ENCODE data around the gene SESTD1. TPM values are rescaled to one million over a fixed set of nuclear protein-coding genes. Genes with fewer than 3 reads are reported as not detected.

SESTD1 gene
- total and polyA plus RNA-seq, 2 of the 4 experiments (the other 2 are of a cell fraction) = 8.4 to 12.7 TPM

- H3K36me3 ChIP-seq (ENCODE audit: control insufficient read depth, insufficient read depth, low read length) = no peaks in the 10 kb centered on the region
- peaks cover 10% of the 10 kb centered on the region for H3K4me1 ChIP-seq (ENCODE audit: control insufficient read depth, insufficient read depth, low read length)
- H3K56ac ChIP-seq (ENCODE audit: extremely low read depth, insufficient read depth, low read length) = no peak overlapping the region
- no peak overlapping the region for H4K5ac ChIP-seq (ENCODE audit: low read depth, low read length)
- CTCF ChIA-PET = no interaction called here
- H3K4me3 ChIP-seq (ENCODE audit: insufficient read depth, low read depth, low read length) = no peak overlapping the region
- no TSS peak for BruUV-seq (replicated peaks)
- no peak overlapping the region for H3K27ac ChIP-seq (ENCODE audit: insufficient read depth, low read length)
- no peaks in the 10 kb centered on the region for H3K79me1 ChIP-seq (ENCODE audit: low read depth in 1 of 2, low read length in 2 of 2)
- in situ Hi-C loops (cut with MboI; ENCODE audit: low sequenced_read_pairs) (no loop called here), dilution Hi-C loops (cut with HindIII; ENCODE audit: low sequenced_read_pairs, unreplicated experiment) (no loop called here), intact Hi-C loops (cut with micrococcal nuclease) (no loop called here)
- H3K23ac ChIP-seq (ENCODE audit: low read depth, low read length) = no peak overlapping the region
- H3K9me3 ChIP-seq (ENCODE audit: control insufficient read depth, insufficient read depth, low read length) = no peaks in the 10 kb centered on the region
- H2BK120ac ChIP-seq (ENCODE audit: low read depth, low read length) = no peak overlapping the region
- no peak overlapping the region for H2BK15ac ChIP-seq (ENCODE audit: low read depth, low read length)
- H2BK20ac ChIP-seq (ENCODE audit: low read depth, low read length) = no peak overlapping the region
- no peak overlapping the region for H3K14ac ChIP-seq (replicated peaks; ENCODE audit: low read depth, low read length)
- peaks cover 7% of the 10 kb centered on the region; the same call in 1 of the 2 replicates for H3K9me1 ChIP-seq (ENCODE audit: insufficient read depth, low read length)
- H4K20me1 ChIP-seq (ENCODE audit: insufficient read depth, low read length) = no peaks in the 10 kb centered on the region
- no CpG with 5 or more reads among the region's 3 CpGs for WGBS, 2 experiments (ENCODE audit: extremely low coverage in 2 of 2, insufficient read length in 1 of 2)
- TF ChIP-seq POLR2A (IDR thresholded peaks at IDR 0.05; ENCODE audit: low read depth, low read length) = no peak
- TF ChIP-seq CTCF (conservative IDR thresholded peaks at IDR 0.05; ENCODE audit: low read depth, low read length) = no peak
- no peak for TF ChIP-seq MAFK (IDR thresholded peaks at IDR 0.05; ENCODE audit: low read depth, low read length)
- no peak for TF ChIP-seq BHLHE40 (IDR thresholded peaks at IDR 0.05; ENCODE audit: low read depth, low read length)
- TF ChIP-seq CHD1 (IDR thresholded peaks at IDR 0.05; ENCODE audit: low read depth, low read length) = no peak
- TF ChIP-seq MXI1 (IDR thresholded peaks at IDR 0.05; ENCODE audit: borderline replicate concordance, low read depth, low read length) = no peak
- no peak for TF ChIP-seq RCOR1 (IDR thresholded peaks at IDR 0.05; ENCODE audit: insufficient replicate concordance, low read length)
- no peak for TF ChIP-seq RAD21 (IDR thresholded peaks at IDR 0.05; ENCODE audit: low read length)
- TF ChIP-seq FOS (IDR thresholded peaks at IDR 0.05; ENCODE audit: low read depth, low read length) = no peak
- TF ChIP-seq SMC3 (IDR thresholded peaks at IDR 0.05; ENCODE audit: low read depth, low read length) = no peak
- no peak for TF ChIP-seq MAZ (IDR thresholded peaks at IDR 0.05; ENCODE audit: borderline replicate concordance, low read depth, low read length)
- TF ChIP-seq CEBPB (IDR thresholded peaks at IDR 0.05; ENCODE audit: low read depth, low read length) = no peak
- no peak for TF ChIP-seq ELK1 (IDR thresholded peaks at IDR 0.05; ENCODE audit: borderline replicate concordance, low read depth, low read length)
- H4K8ac ChIP-seq (ENCODE audit: low read depth in 2 of 2, low read length in 2 of 2) = no peak overlapping the region
- H2BK5ac ChIP-seq (ENCODE audit: low read depth, low read length, poor library complexity, severe bottlenecking) = no peak overlapping the region
- H3K9ac ChIP-seq (ENCODE audit: low read depth, low read length) = no peak overlapping the region
- H2AFZ ChIP-seq (replicated peaks; ENCODE audit: low read length, poor library complexity) = no peak overlapping the region
- H4K91ac ChIP-seq (ENCODE audit: insufficient read depth, low read depth, low read length) = no peak overlapping the region
- DNase-seq (no peak), ATAC-seq (ENCODE audit: low read depth) (no peak)
- no peak overlapping the region for H3K4ac ChIP-seq (ENCODE audit: low read depth, low read length)
- no peak overlapping the region for H3K18ac ChIP-seq (ENCODE audit: low read depth, low read length)
- H3K4me2 ChIP-seq (ENCODE audit: low read depth, low read length) = no peak overlapping the region
- no peak overlapping the region for H2AK5ac ChIP-seq (ENCODE audit: low read depth, low read length)
- no peaks in the 10 kb centered on the region; the same call in 1 of the 2 replicates for H3K27me3 ChIP-seq (ENCODE audit: control insufficient read depth, insufficient read depth, low read length)
- POLR2A ChIA-PET (ENCODE audit: unreplicated experiment) = no interaction called here
- H2AK9ac ChIP-seq (replicated peaks; ENCODE audit: low read depth, low read length, poor library complexity) = no peak overlapping the region
Measured at GRCh38 chr2:179277429-179278196, 13.0 kb upstream of the SESTD1 start.
